ENCODE measurements around the gene PEAK1. TPM values are rescaled to one million over a fixed set of nuclear protein-coding genes. Genes with fewer than 3 reads are reported as not detected.

PEAK1 gene
- total RNA-seq, 4 donors from 2014 or later: 51.1 to 82.2 (median 58.1) TPM

- no peaks in the 10 kb centered on the region for H3K27me3 ChIP-seq
- H3K4me3 ChIP-seq: no peak overlapping the region
- TF ChIP-seq POLR2A (IDR thresholded peaks at IDR 0.05): no peak
- 95% methylated on average over 5 of the region's 7 CpGs; no CpG with 5 or more reads in 1 of the 2 donors for WGBS, 2 donors (ENCODE audit: low coverage in 1 of 2)
- intact Hi-C loops (cut with DNase I; ENCODE audit: low total_unique reads): no loop called here
- in situ Hi-C loops (cut with MboI; ENCODE audit: low pct_ligation_motif_present in 1 of 4, low pct_unique_long_range_greater_than_20kb in 1 of 4, low sequenced_read_pairs in 3 of 4): no loop called here
- peaks cover 11 to 12% of the 10 kb centered on the region in 2 donors for H3K9me3 ChIP-seq
- H3K36me3 ChIP-seq: no peaks in the 10 kb centered on the region
- H3K4me1 ChIP-seq: peaks cover 0 to 22% (median 6%) of the 10 kb centered on the region in 4 donors
- no peak for DNase-seq
- no peak overlapping the region for H3K27ac ChIP-seq
These were observed 27.0 kb downstream of the PEAK1 start for GRCh38 chr15:77392762-77393470.

GRCh38 chr15:77391372-77391951 is 28.4 kb downstream of the PEAK1 start:
- in situ Hi-C loops (cut with MboI; ENCODE audit: low pct_ligation_motif_present in 1 of 4, low pct_unique_long_range_greater_than_20kb in 1 of 4, low sequenced_read_pairs in 3 of 4): no loop called here
- WGBS, 2 donors (ENCODE audit: low coverage in 1 of 2): 81 to 82% methylated on average over 3 of the region's 3 CpGs

GRCh38 chr15:77387365-77388105 is 32.4 kb downstream of the PEAK1 start:
- intact Hi-C loops (cut with DNase I; ENCODE audit: low total_unique reads): no loop called here
- peaks cover 0 to 45% (median 11%) of the 10 kb centered on the region in 4 donors for H3K4me1 ChIP-seq

More at GRCh38 chr15:77391372-77391951, 28.4 kb downstream of the PEAK1 start:
- no peak for TF ChIP-seq CTCF (IDR thresholded peaks at IDR 0.05)
- DNase-seq: no peak
- H3K4me1 ChIP-seq: peaks cover 0 to 30% (median 8%) of the 10 kb centered on the region in 4 donors
- intact Hi-C loops (cut with DNase I; ENCODE audit: low total_unique reads): no loop called here
- no peak overlapping the region for H3K27ac ChIP-seq
- H3K9me3 ChIP-seq: peaks cover 7 to 12% of the 10 kb centered on the region in 2 donors
- H3K4me3 ChIP-seq: no peak overlapping the region
- H3K27me3 ChIP-seq: no peaks in the 10 kb centered on the region
- H3K36me3 ChIP-seq: no peaks in the 10 kb centered on the region

GRCh38 chr15:77386626-77387025 is 33.3 kb downstream of the PEAK1 start:
- in situ Hi-C loops (cut with MboI; ENCODE audit: low pct_ligation_motif_present in 1 of 4, low pct_unique_long_range_greater_than_20kb in 1 of 4, low sequenced_read_pairs in 3 of 4): no loop called here
- WGBS, 2 donors (ENCODE audit: low coverage in 1 of 2): 79 to 83% methylated on average over 2 of the region's 2 CpGs
- intact Hi-C loops (cut with DNase I; ENCODE audit: low total_unique reads): no loop called here
- Histone ChIP-seq H3K4me3 (no peak overlapping the region), H3K9me3 (no peaks in the 10 kb centered on the region), H3K4me1 (peaks cover 0 to 41% (median 11%) of the 10 kb centered on the region in 4 donors), H3K36me3 (no peaks in the 10 kb centered on the region), H3K27ac (no peak overlapping the region), H3K27me3 (no peaks in the 10 kb centered on the region)
- no peak for DNase-seq
- no peak for TF ChIP-seq EP300 (IDR thresholded peaks at IDR 0.05; ENCODE audit: low read depth)
- no peak for TF ChIP-seq POLR2A (IDR thresholded peaks at IDR 0.05)
- TF ChIP-seq POLR2AphosphoS5 (IDR thresholded peaks at IDR 0.05): no peak
- TF ChIP-seq CTCF (IDR thresholded peaks at IDR 0.05): no peak

More at GRCh38 chr15:77387365-77388105, 32.4 kb downstream of the PEAK1 start:
- in situ Hi-C loops (cut with MboI; ENCODE audit: low pct_ligation_motif_present in 1 of 4, low pct_unique_long_range_greater_than_20kb in 1 of 4, low sequenced_read_pairs in 3 of 4): no loop called here
- Histone ChIP-seq H3K9me3 (no peaks in the 10 kb centered on the region), H3K36me3 (no peaks in the 10 kb centered on the region), H3K4me3 (no peak overlapping the region), H3K27ac (no peak overlapping the region), H3K27me3 (no peaks in the 10 kb centered on the region)
- 33 to 66% methylated on average over 1 to 2 of the region's 2 CpGs for WGBS, 2 donors (ENCODE audit: low coverage in 1 of 2)
- no peak for DNase-seq
- TF ChIP-seq POLR2A (IDR thresholded peaks at IDR 0.05): no peak
- TF ChIP-seq CTCF (IDR thresholded peaks at IDR 0.05): no peak
- TF ChIP-seq EP300 (IDR thresholded peaks at IDR 0.05; ENCODE audit: low read depth): no peak
- TF ChIP-seq POLR2AphosphoS5 (IDR thresholded peaks at IDR 0.05): no peak
